ENCODE results near the gene RMND1.

Gene RMND1, protein sequence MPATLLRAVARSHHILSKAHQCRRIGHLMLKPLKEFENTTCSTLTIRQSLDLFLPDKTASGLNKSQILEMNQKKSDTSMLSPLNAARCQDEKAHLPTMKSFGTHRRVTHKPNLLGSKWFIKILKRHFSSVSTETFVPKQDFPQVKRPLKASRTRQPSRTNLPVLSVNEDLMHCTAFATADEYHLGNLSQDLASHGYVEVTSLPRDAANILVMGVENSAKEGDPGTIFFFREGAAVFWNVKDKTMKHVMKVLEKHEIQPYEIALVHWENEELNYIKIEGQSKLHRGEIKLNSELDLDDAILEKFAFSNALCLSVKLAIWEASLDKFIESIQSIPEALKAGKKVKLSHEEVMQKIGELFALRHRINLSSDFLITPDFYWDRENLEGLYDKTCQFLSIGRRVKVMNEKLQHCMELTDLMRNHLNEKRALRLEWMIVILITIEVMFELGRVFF

DNA sequence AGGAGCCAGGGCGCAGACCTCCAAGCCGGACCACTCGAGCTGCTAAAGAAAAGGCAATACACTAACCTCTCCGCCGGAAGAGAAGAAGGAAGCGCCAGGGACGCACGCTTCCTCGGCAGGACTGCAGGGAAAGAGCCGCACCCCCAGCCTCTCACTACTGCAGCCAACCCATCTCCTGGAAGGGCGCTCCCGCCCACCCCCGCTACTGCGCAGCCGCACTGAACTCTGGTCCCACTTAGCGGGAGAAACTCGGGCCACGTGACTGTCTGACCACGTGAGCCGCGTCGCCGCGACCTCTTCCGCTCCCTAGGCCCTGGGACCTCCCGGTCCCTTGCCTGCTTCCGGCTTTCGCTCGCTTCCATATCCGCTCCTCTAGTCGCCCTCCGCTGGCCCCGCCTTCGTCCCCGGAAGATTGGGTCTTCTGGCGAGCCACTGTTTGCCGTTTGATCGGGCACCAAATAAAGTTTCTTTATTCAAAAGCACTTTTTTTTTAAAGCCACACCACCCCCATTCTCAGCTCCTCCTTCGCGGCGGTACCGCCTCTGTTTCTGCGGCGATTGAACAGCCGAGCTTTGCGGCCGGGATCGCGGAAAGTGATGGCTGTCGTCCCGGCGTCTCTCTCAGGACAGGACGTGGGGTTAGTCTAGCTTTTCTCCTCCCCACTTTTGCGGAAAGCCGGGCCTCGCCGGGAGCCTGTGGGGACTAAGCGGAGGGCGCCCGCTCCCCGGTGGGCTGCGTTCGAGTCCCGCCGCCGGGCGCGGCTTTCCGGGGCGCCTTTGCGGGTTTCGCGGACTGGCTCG lies at the start of gene RMND1:
RMND1 (minus strand) TSS at position 177 of the 800 bp plus-strand sequence. CDS start 6,315 bp downstream, outside the sequence.
- peak within 1 kb of the TSS; percentile 98 for H3K4me3 ChIP-seq (ENCODE audit: control insufficient read depth, low read depth, low read length)
- TF ChIP-seq, protein P1, sequence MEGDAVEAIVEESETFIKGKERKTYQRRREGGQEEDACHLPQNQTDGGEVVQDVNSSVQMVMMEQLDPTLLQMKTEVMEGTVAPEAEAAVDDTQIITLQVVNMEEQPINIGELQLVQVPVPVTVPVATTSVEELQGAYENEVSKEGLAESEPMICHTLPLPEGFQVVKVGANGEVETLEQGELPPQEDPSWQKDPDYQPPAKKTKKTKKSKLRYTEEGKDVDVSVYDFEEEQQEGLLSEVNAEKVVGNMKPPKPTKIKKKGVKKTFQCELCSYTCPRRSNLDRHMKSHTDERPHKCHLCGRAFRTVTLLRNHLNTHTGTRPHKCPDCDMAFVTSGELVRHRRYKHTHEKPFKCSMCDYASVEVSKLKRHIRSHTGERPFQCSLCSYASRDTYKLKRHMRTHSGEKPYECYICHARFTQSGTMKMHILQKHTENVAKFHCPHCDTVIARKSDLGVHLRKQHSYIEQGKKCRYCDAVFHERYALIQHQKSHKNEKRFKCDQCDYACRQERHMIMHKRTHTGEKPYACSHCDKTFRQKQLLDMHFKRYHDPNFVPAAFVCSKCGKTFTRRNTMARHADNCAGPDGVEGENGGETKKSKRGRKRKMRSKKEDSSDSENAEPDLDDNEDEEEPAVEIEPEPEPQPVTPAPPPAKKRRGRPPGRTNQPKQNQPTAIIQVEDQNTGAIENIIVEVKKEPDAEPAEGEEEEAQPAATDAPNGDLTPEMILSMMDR (conservative IDR thresholded peaks at IDR 0.05; ENCODE audit: control insufficient read depth, insufficient read depth, low read depth, low read length), result no peak
- peak; percentile 100 for DNase-seq (ENCODE audit: low read depth)

DNA sequence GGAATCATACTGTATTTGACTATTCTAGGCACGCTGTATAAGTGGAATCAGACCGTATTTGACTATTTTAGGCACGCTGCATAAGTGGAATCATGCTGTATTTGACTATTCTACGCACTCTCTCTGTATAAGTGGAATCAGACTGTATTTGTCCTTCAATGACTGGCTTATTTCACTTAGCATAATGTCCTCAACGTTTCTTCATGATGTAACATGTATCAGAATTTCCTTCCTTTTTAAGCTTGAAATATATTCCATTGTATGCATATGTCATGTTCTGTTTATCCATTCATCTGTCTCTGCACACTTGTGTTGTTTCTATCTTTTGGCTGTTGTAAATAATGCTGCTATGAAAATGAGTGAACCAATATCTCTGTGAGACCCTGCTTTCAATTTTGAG lies 47.6 kb upstream of the RMND1 start:
- H3K4me3 ChIP-seq (ENCODE audit: control insufficient read depth, low read depth, low read length), result no peak overlapping the region
- no peak for DNase-seq (ENCODE audit: low read depth)
- TF ChIP-seq, protein P1 (conservative IDR thresholded peaks at IDR 0.05; ENCODE audit: control insufficient read depth, insufficient read depth, low read depth, low read length), result no peak

DNA sequence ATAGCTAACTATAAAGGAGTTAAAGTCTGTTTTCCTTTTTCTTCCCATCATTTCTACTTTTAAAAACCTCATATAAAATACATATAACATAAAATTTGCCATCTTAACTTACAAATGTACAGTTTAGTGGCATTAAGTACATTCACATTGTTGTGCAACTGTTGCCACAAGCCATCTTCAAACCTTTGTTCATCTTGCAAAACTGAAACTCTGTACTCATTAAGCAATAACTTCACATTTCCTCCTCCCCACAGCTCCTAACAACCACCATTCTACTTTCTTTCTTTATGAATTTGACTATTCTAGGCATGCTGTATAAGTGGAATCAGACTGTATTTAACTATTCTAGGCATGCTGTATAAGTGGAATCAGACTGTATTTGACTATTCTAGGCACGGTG lies 46.4 kb upstream of the RMND1 start:
- DNase-seq (ENCODE audit: low read depth), result peak; percentile 30
- TF ChIP-seq, protein P1 (conservative IDR thresholded peaks at IDR 0.05; ENCODE audit: control insufficient read depth, insufficient read depth, low read depth, low read length), result no peak
- H3K4me3 ChIP-seq (ENCODE audit: control insufficient read depth, low read depth, low read length), result no peak overlapping the region

DNA sequence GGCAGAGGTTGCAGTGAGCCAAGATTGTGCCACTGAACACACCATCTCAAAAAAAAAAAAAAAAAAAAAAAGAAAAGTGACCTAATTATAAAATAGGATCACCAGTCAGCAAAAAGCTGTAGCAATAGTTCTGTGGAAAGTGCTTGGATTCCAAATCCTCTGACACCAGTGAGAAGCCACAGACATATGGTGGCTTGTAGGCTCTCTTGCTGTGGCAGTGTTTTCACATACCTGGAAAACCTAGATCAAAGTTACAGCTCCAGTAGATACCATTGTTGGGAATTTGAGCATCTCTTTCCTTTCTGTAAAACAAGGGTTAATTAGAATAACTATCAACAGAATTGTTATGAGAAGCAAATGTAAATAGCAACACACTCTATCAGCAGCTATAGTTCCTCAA lies 46.0 kb upstream of the RMND1 start:
- H3K4me3 ChIP-seq (ENCODE audit: control insufficient read depth, low read depth, low read length), result no peak overlapping the region
- TF ChIP-seq, protein P1 (conservative IDR thresholded peaks at IDR 0.05; ENCODE audit: control insufficient read depth, insufficient read depth, low read depth, low read length), result no peak
- no peak for DNase-seq (ENCODE audit: low read depth)

GRCh38 chr6:151495380-151495779 lies 43.5 kb upstream of the RMND1 start:
- no peak for DNase-seq (ENCODE audit: low read depth)
- TF ChIP-seq, protein P1 (conservative IDR thresholded peaks at IDR 0.05; ENCODE audit: control insufficient read depth, insufficient read depth, low read depth, low read length), result no peak
- no peak overlapping the region for H3K4me3 ChIP-seq (ENCODE audit: control insufficient read depth, low read depth, low read length)

GRCh38 chr6:151494936-151495320 lies 43.0 kb upstream of the RMND1 start:
- H3K4me3 ChIP-seq (ENCODE audit: control insufficient read depth, low read depth, low read length), result peak overlapping the region; percentile 57
- no peak for DNase-seq (ENCODE audit: low read depth)
- TF ChIP-seq, protein P1 (conservative IDR thresholded peaks at IDR 0.05; ENCODE audit: control insufficient read depth, insufficient read depth, low read depth, low read length), result no peak
